Measurements from ENCODE around the gene AVPR2.

Gene AVPR2

DNA sequence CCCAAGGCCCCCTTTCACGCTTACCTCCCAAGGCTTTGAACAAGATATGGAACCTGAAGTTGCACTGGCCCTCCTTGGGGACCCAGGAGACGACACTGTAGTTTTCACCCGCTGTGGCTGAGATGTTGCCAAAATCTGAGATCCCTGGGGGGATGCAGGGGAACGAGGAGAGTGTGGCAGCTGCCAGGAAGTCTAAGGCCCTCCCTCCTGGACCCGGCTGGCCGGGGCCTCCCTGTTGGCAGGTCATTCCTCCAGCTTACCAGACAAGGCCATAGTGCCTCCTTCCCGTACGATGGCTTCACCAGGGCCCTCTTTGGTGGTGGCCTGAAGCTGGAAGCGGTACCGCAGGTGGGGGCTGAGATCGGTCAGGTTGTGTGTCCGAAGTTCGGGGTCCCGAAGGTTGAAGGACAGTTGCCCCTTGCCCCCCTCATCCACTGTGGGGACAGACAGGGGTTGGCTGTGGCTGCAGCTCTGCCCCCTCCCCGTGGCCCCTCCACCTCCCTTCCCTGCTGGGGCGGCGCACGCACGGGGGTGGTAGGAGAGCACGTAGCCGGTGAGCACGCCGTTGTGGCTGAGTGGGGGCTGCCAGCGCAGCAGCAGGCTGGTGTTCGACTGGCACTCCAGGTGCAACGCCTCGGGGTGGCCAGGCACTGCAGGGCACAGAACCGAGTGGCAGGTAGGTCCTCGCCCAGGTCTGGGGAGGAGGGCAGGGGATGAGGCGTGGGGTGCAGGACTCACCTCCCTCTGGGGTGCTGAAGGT, 39.7 kb upstream of the AVPR2 start:
- no peak for TF ChIP-seq POLR2AphosphoS5 (IDR thresholded peaks at IDR 0.05; ENCODE audit: low read depth, low read length)

- TF ChIP-seq SIN3A (IDR thresholded peaks at IDR 0.05; ENCODE audit: borderline replicate concordance, insufficient read depth, low read length) (no peak), POLR2AphosphoS5 (IDR thresholded peaks at IDR 0.05; ENCODE audit: low read depth, low read length) (no peak), FOXP2 (optimal IDR thresholded peaks at IDR 0.05; ENCODE audit: borderline replicate concordance, extremely low read depth, extremely low read length, insufficient read depth) (no peak), TAF1 (IDR thresholded peaks at IDR 0.05; ENCODE audit: borderline replicate concordance, insufficient read depth, low read length) (no peak)
- TF ChIP-seq, protein P1, sequence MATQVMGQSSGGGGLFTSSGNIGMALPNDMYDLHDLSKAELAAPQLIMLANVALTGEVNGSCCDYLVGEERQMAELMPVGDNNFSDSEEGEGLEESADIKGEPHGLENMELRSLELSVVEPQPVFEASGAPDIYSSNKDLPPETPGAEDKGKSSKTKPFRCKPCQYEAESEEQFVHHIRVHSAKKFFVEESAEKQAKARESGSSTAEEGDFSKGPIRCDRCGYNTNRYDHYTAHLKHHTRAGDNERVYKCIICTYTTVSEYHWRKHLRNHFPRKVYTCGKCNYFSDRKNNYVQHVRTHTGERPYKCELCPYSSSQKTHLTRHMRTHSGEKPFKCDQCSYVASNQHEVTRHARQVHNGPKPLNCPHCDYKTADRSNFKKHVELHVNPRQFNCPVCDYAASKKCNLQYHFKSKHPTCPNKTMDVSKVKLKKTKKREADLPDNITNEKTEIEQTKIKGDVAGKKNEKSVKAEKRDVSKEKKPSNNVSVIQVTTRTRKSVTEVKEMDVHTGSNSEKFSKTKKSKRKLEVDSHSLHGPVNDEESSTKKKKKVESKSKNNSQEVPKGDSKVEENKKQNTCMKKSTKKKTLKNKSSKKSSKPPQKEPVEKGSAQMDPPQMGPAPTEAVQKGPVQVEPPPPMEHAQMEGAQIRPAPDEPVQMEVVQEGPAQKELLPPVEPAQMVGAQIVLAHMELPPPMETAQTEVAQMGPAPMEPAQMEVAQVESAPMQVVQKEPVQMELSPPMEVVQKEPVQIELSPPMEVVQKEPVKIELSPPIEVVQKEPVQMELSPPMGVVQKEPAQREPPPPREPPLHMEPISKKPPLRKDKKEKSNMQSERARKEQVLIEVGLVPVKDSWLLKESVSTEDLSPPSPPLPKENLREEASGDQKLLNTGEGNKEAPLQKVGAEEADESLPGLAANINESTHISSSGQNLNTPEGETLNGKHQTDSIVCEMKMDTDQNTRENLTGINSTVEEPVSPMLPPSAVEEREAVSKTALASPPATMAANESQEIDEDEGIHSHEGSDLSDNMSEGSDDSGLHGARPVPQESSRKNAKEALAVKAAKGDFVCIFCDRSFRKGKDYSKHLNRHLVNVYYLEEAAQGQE (IDR thresholded peaks at IDR 0.05; ENCODE audit: insufficient read depth in 1 of 2, low read depth in 2 of 2, low read length in 2 of 2), result no peak
These were observed 39.2 kb upstream of the AVPR2 start for GRCh38 chrX:153865321-153865580.

- no peak for TF ChIP-seq FOXP2 (optimal IDR thresholded peaks at IDR 0.05; ENCODE audit: borderline replicate concordance, extremely low read depth, extremely low read length, insufficient read depth)
- TF ChIP-seq POLR2AphosphoS5 (IDR thresholded peaks at IDR 0.05; ENCODE audit: low read depth, low read length), result no peak
- TF ChIP-seq, protein P1 (IDR thresholded peaks at IDR 0.05; ENCODE audit: insufficient read depth in 1 of 2, low read depth in 2 of 2, low read length in 2 of 2), result no peak
- TF ChIP-seq TAF1 (IDR thresholded peaks at IDR 0.05; ENCODE audit: borderline replicate concordance, insufficient read depth, low read length), result no peak
- TF ChIP-seq SIN3A (IDR thresholded peaks at IDR 0.05; ENCODE audit: borderline replicate concordance, insufficient read depth, low read length), result no peak
These were observed 38.8 kb upstream of the AVPR2 start for GRCh38 chrX:153865685-153866084.

- TF ChIP-seq FOXP2 (optimal IDR thresholded peaks at IDR 0.05; ENCODE audit: borderline replicate concordance, extremely low read depth, extremely low read length, insufficient read depth) (no peak), TAF1 (IDR thresholded peaks at IDR 0.05; ENCODE audit: borderline replicate concordance, insufficient read depth, low read length) (no peak), POLR2AphosphoS5 (IDR thresholded peaks at IDR 0.05; ENCODE audit: low read depth, low read length) (no peak), SIN3A (IDR thresholded peaks at IDR 0.05; ENCODE audit: borderline replicate concordance, insufficient read depth, low read length) (no peak)
- TF ChIP-seq, protein P1 (IDR thresholded peaks at IDR 0.05; ENCODE audit: insufficient read depth in 1 of 2, low read depth in 2 of 2, low read length in 2 of 2), result no peak
These were observed 38.0 kb upstream of the AVPR2 start for GRCh38 chrX:153866302-153867019.

DNA sequence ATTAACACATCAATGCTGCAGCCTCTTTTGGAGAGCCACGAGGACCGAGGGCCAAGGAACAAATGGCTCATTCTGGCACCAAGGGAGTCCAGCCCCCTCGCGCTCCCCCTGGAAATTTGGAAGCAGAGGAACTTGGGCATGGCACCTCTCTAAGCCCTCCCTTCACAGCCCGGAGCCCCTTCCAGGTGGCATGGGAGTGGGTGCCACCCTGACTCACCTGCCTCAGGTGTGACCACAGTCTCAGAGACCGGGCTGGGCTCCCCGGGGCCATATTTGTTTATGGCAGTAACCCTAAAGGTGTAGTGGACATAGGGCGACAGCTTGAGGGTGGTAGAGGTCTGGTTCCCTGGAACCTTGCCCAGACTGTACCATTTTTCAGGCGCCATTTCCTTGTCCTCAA, 37.3 kb upstream of the AVPR2 start:
- no peak for TF ChIP-seq POLR2AphosphoS5 (IDR thresholded peaks at IDR 0.05; ENCODE audit: low read depth, low read length)
- TF ChIP-seq, protein P1 (IDR thresholded peaks at IDR 0.05; ENCODE audit: insufficient read depth in 1 of 2, low read depth in 2 of 2, low read length in 2 of 2), result no peak
- TF ChIP-seq SIN3A (IDR thresholded peaks at IDR 0.05; ENCODE audit: borderline replicate concordance, insufficient read depth, low read length), result no peak
- TF ChIP-seq TAF1 (IDR thresholded peaks at IDR 0.05; ENCODE audit: borderline replicate concordance, insufficient read depth, low read length), result no peak
- TF ChIP-seq FOXP2 (optimal IDR thresholded peaks at IDR 0.05; ENCODE audit: borderline replicate concordance, extremely low read depth, extremely low read length, insufficient read depth), result no peak
